Panc1 (cell line): Measurements from ENCODE around the gene UGT1A8.

Source experiments
- CTCF ChIP-seq: fragments of 450-650 bp; IDR thresholded peaks from 2 replicates; pipeline ENCODE4 v1.5.1; 2017; ENCODE audit warnings: mild to moderate bottlenecking
- POLR2AphosphoS5 ChIP-seq: IDR thresholded peaks from 2 replicates; pipeline ENCODE4 v1.6.1; 2012; ENCODE audit warnings: mild to moderate bottlenecking, low read depth, low read length, moderate library complexity
- SIN3A ChIP-seq: IDR thresholded peaks from 2 replicates; pipeline ENCODE4 v1.6.1; 2012; ENCODE audit warnings: low read depth, mild to moderate bottlenecking, low read length, moderate library complexity, borderline replicate concordance; ENCODE audit not compliant: insufficient read depth

GRCh38 chr2:233638836-233639235 is 21.4 kb downstream of the UGT1A8 start:
- TF ChIP-seq CTCF (no peak), SIN3A (no peak), POLR2AphosphoS5 (no peak)
